ENCODE results near the gene CALD1.

Gene CALD1

DNA sequence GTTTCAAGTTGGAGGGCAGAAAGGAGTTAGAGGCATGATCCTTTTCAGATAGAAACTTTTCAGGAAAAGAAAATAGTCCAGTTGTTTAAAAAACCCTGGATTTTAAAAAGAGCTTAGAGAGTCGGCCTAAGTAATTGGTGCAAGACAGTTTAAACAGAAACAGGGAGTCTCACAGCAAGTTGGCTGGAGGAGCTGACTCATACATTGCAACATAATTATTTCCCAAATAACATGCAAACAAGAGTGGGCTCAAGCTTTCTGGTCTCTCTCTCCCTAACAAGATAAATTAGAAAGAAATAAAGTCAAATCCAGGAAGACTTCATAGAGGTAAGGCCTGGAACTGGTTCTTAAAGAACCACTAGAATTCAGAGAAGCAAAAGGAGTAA is 106.5 kb downstream of the CALD1 start:
- no peak for DNase-seq
- no peak overlapping the region for H3K4me3 ChIP-seq (ENCODE audit: low read depth in 1 of 2, low read length in 2 of 2)
- no peaks in the 10 kb centered on the region for H4K20me1 ChIP-seq (ENCODE audit: insufficient read depth, low read length)
- H3K4me2 ChIP-seq (ENCODE audit: insufficient read depth, low read length): no peak overlapping the region
- no peaks in the 10 kb centered on the region for H3K4me1 ChIP-seq (ENCODE audit: insufficient read depth, low read length)
- no peaks in the 10 kb centered on the region for H3K9me3 ChIP-seq (ENCODE audit: insufficient read depth, low read length, severe bottlenecking)
- no peak overlapping the region for H3K9ac ChIP-seq (ENCODE audit: low read depth, low read length)
- H2AFZ ChIP-seq (ENCODE audit: low read depth, low read length): no peak overlapping the region
- H3K27ac ChIP-seq (ENCODE audit: low read length): no peak overlapping the region
- TF ChIP-seq, protein P1, sequence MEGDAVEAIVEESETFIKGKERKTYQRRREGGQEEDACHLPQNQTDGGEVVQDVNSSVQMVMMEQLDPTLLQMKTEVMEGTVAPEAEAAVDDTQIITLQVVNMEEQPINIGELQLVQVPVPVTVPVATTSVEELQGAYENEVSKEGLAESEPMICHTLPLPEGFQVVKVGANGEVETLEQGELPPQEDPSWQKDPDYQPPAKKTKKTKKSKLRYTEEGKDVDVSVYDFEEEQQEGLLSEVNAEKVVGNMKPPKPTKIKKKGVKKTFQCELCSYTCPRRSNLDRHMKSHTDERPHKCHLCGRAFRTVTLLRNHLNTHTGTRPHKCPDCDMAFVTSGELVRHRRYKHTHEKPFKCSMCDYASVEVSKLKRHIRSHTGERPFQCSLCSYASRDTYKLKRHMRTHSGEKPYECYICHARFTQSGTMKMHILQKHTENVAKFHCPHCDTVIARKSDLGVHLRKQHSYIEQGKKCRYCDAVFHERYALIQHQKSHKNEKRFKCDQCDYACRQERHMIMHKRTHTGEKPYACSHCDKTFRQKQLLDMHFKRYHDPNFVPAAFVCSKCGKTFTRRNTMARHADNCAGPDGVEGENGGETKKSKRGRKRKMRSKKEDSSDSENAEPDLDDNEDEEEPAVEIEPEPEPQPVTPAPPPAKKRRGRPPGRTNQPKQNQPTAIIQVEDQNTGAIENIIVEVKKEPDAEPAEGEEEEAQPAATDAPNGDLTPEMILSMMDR (IDR thresholded peaks at IDR 0.05; ENCODE audit: borderline replicate concordance, extremely low read depth, low read length, poor library complexity, severe bottlenecking): no peak
- H3K36me3 ChIP-seq (ENCODE audit: insufficient read depth, low read length): no peaks in the 10 kb centered on the region
- no peaks in the 10 kb centered on the region for H3K79me2 ChIP-seq (ENCODE audit: insufficient read depth, low read length)
- ATAC-seq (ENCODE audit: insufficient read depth, low read depth): no peak
- peaks cover 3% of the 10 kb centered on the region for H3K27me3 ChIP-seq (ENCODE audit: insufficient read depth, low read length, poor library complexity)

DNA sequence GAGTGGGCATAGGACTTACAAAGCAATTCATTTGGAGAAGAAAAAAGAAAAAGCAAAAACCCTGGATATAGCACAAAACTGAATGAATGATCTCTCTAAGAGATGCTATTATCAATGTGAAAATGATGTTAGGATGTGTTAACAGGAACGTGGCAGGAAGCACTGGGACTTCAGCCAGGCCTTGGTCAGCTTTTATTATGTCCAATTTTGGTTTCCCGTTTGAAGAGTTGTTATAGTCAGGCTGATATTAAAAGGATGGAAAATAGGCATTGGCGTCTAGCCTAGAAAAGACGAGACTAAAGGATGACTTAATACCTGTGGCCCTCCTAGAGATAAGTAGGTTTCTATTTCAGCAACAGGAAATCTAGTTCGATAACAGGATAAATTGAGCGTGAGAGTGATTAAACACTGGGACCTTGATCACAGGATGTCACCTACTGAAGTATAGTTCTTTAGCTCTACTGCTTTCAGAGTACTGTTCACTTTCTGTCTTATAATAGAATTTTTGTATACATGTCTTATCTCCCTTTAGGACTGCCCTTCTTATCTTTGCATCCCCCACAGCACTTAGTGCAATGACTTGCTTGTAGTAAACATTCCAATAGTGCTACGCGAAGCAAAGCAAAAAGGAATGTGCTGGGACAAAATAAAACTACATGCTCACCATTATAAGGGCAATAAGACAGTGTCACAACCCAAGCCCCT is 107.1 kb downstream of the CALD1 start:
- H4K20me1 ChIP-seq (ENCODE audit: insufficient read depth, low read length): no peaks in the 10 kb centered on the region
- TF ChIP-seq EZH2 (IDR thresholded peaks at IDR 0.05; ENCODE audit: borderline replicate concordance, low read depth, low read length, severe bottlenecking): no peak
- TF ChIP-seq, protein P1 (IDR thresholded peaks at IDR 0.05; ENCODE audit: borderline replicate concordance, extremely low read depth, low read length, poor library complexity, severe bottlenecking): no peak
- H3K27me3 ChIP-seq (ENCODE audit: insufficient read depth, low read length, poor library complexity): peaks cover 3% of the 10 kb centered on the region
- no peaks in the 10 kb centered on the region for H3K9me3 ChIP-seq (ENCODE audit: insufficient read depth, low read length, severe bottlenecking)
- no peak overlapping the region for H2AFZ ChIP-seq (ENCODE audit: low read depth, low read length)
- H3K9ac ChIP-seq (ENCODE audit: low read depth, low read length): no peak overlapping the region
- no peaks in the 10 kb centered on the region for H3K4me1 ChIP-seq (ENCODE audit: insufficient read depth, low read length)
- ATAC-seq (ENCODE audit: insufficient read depth, low read depth): no peak
- no peaks in the 10 kb centered on the region for H3K79me2 ChIP-seq (ENCODE audit: insufficient read depth, low read length)
- no peaks in the 10 kb centered on the region for H3K36me3 ChIP-seq (ENCODE audit: insufficient read depth, low read length)
- no peak overlapping the region for H3K4me2 ChIP-seq (ENCODE audit: insufficient read depth, low read length)
- no peak overlapping the region for H3K27ac ChIP-seq (ENCODE audit: low read length)
- no peak overlapping the region for H3K4me3 ChIP-seq (ENCODE audit: low read depth in 1 of 2, low read length in 2 of 2)
- no peak for DNase-seq

DNA sequence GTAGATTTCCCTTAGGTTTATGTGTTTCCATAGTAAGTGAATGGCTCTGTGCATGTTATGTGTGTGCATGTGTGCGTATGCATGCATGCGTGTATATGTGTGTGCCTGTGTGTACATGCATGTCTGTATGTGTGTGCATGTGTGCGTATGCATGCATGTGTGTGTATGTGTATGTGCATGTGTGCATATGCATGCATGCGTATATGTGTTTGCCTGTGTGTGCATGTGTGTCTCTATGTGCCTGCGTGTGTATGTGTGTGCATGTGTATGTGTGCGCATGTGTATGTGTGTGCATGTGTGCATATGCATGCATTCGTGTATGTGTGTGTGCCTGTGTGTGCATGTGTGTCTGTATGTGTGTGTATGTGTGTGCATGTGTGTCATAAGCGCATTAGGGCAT is 108.1 kb downstream of the CALD1 start:
- no peaks in the 10 kb centered on the region for H3K27me3 ChIP-seq (ENCODE audit: insufficient read depth, low read length, poor library complexity)
- DNase-seq: no peak
- no peak overlapping the region for H3K9ac ChIP-seq (ENCODE audit: low read depth, low read length)
- H3K4me3 ChIP-seq (ENCODE audit: low read depth in 1 of 2, low read length in 2 of 2): no peak overlapping the region
- H3K9me3 ChIP-seq (ENCODE audit: insufficient read depth, low read length, severe bottlenecking): no peaks in the 10 kb centered on the region
- H3K4me1 ChIP-seq (ENCODE audit: insufficient read depth, low read length): no peaks in the 10 kb centered on the region
- ATAC-seq (ENCODE audit: insufficient read depth, low read depth): no peak
- no peaks in the 10 kb centered on the region for H4K20me1 ChIP-seq (ENCODE audit: insufficient read depth, low read length)
- H3K4me2 ChIP-seq (ENCODE audit: insufficient read depth, low read length): no peak overlapping the region
- no peak overlapping the region for H2AFZ ChIP-seq (ENCODE audit: low read depth, low read length)
- no peaks in the 10 kb centered on the region for H3K36me3 ChIP-seq (ENCODE audit: insufficient read depth, low read length)
- H3K79me2 ChIP-seq (ENCODE audit: insufficient read depth, low read length): no peaks in the 10 kb centered on the region
- TF ChIP-seq EZH2 (IDR thresholded peaks at IDR 0.05; ENCODE audit: borderline replicate concordance, low read depth, low read length, severe bottlenecking): no peak
- TF ChIP-seq, protein P1 (IDR thresholded peaks at IDR 0.05; ENCODE audit: borderline replicate concordance, extremely low read depth, low read length, poor library complexity, severe bottlenecking): no peak
- no peak overlapping the region for H3K27ac ChIP-seq (ENCODE audit: low read length)

Measured in DND-41 (cell line).